ENCODE results near the gene TTC12. TPM values are rescaled to one million over a fixed set of nuclear protein-coding genes. Genes with fewer than 3 reads are reported as not detected.

The TTC12 gene
- total RNA-seq, 1 donor from 2014 or later, result 13.2 TPM

DNA sequence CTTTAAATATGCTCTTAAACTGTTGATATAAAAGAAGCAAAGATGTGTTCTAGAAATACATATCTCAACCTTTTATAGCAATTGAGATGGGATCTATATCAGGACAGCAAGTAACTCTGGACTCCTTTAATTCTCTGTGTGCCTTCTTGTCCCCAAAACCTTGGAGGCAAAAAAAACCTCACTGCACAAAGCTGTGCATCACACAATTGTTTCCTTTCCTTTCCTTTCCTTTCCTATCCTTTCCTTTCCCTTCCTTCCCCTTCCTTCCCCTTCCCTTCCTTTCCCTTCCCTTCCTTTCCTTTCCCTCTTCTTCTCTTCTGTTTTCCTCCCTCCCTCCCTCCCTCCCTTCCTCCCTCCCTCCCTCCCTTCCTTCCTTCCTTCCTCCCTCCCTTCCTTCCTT is 9.5 kb upstream of the TTC12 start:
- no peaks in the 10 kb centered on the region for H3K36me3 Mint-ChIP-seq (ENCODE audit: unreplicated experiment)
- TF ChIP-seq, protein P1, sequence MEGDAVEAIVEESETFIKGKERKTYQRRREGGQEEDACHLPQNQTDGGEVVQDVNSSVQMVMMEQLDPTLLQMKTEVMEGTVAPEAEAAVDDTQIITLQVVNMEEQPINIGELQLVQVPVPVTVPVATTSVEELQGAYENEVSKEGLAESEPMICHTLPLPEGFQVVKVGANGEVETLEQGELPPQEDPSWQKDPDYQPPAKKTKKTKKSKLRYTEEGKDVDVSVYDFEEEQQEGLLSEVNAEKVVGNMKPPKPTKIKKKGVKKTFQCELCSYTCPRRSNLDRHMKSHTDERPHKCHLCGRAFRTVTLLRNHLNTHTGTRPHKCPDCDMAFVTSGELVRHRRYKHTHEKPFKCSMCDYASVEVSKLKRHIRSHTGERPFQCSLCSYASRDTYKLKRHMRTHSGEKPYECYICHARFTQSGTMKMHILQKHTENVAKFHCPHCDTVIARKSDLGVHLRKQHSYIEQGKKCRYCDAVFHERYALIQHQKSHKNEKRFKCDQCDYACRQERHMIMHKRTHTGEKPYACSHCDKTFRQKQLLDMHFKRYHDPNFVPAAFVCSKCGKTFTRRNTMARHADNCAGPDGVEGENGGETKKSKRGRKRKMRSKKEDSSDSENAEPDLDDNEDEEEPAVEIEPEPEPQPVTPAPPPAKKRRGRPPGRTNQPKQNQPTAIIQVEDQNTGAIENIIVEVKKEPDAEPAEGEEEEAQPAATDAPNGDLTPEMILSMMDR (IDR thresholded peaks at IDR 0.05), result no peak
- DNase-seq (ENCODE audit: extremely low spot score, unreplicated experiment), result no peak
- peaks cover 42% of the 10 kb centered on the region for H3K27me3 Mint-ChIP-seq (ENCODE audit: unreplicated experiment)
- H3K27ac Mint-ChIP-seq (ENCODE audit: unreplicated experiment), result no peak overlapping the region
- H3K4me3 Mint-ChIP-seq (ENCODE audit: unreplicated experiment), result no peak overlapping the region
- no peaks in the 10 kb centered on the region for H3K4me1 Mint-ChIP-seq (ENCODE audit: unreplicated experiment)
- no peaks in the 10 kb centered on the region for H3K9me3 Mint-ChIP-seq (ENCODE audit: unreplicated experiment)

DNA sequence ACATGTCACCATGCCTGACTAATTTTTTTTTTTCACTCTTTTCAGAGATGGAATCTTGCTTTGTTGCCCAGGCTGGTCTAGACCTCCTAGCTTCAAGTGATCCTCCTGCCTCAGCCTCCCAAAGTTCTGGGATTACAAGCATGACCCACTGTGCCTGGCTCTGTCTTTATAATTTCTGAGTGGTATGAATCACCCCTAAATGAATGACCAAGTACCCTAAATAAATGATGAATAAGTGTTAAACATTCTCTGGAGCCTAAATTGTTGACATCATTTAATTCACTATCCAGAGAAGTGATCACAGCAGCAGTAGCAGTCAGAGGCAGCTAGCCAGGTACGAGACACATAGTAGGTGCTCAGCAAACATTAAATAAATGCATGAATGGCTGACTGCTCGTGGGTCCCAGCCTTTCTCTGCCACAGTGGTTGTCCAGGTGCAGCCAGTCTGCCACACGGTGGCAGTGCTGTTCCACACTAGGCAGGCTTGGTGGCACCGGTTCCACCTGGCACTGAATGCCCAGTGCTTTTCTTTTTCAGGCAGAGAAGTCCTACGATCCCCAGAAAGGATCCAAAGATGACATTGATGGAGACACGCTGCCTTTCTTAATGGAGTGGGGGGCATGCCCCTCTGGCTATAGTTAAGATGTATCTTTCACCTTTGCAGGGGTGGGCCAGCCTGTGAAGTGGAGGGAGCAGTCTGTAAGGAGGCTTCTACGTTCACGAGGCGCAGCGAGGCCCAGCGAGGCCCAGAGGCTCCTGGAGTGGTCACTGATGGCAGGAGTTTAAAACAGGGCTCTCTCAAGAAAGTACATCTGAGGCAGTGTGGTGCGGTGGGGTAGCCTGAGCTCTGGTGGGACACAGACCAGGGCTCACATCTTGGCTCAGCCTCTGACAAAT is 8.7 kb upstream of the TTC12 start:
- no peaks in the 10 kb centered on the region for H3K4me1 Mint-ChIP-seq (ENCODE audit: unreplicated experiment)
- TF ChIP-seq, protein P1 (IDR thresholded peaks at IDR 0.05), result peak; percentile 99
- H3K9me3 Mint-ChIP-seq (ENCODE audit: unreplicated experiment), result no peaks in the 10 kb centered on the region
- H3K36me3 Mint-ChIP-seq (ENCODE audit: unreplicated experiment), result no peaks in the 10 kb centered on the region
- no peak overlapping the region for H3K27ac Mint-ChIP-seq (ENCODE audit: unreplicated experiment)
- H3K4me3 Mint-ChIP-seq (ENCODE audit: unreplicated experiment), result no peak overlapping the region
- H3K27me3 Mint-ChIP-seq (ENCODE audit: unreplicated experiment), result peaks cover 35% of the 10 kb centered on the region
- peak; percentile 92 for DNase-seq (ENCODE audit: extremely low spot score, unreplicated experiment)

DNA sequence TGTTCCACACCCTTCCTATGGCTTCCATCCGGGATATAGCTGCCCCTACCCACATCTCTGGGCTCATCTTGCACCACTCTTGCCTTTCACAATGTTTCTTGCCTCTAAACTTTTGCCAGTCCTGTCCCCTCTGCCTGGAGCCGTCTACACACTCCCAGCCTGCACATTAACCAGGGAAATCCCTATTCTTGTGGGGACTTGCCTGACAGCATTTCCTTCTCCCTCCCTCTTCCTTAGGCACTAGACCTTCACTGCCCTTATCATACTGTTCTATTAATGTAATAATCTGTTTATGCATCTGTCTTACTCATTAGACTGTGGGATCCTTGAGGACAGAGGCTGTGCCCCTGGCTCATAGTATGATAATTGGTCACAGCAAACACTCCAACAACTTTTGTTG is 5.8 kb upstream of the TTC12 start:
- Mint-ChIP-seq H3K9me3 (ENCODE audit: unreplicated experiment) (no peaks in the 10 kb centered on the region), H3K4me1 (ENCODE audit: unreplicated experiment) (peaks cover under 1% of the 10 kb centered on the region), H3K36me3 (ENCODE audit: unreplicated experiment) (no peaks in the 10 kb centered on the region), H3K27me3 (ENCODE audit: unreplicated experiment) (peaks cover 17% of the 10 kb centered on the region), H3K4me3 (ENCODE audit: unreplicated experiment) (no peak overlapping the region), H3K27ac (ENCODE audit: unreplicated experiment) (no peak overlapping the region)
- TF ChIP-seq, protein P1 (IDR thresholded peaks at IDR 0.05), result no peak
- DNase-seq (ENCODE audit: extremely low spot score, unreplicated experiment), result no peak

DNA sequence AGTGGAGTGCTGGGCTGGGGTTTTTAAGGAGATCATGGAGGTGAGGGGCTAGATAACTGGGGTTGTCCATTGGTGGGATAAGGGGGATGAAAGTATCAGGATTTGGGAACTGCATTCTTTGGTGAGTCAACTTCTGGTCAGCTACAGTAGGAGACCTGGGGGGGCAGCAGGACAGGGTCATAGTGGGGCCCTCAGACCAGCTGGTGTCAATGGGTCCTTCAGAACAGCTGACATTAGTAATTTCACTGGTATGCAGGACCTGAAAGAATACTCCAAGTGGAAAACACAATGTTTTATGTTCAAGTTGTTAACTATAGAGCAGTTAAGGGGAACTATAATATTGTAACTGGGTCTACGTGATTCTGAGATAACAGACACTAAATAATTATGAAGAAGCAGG is 2.8 kb upstream of the TTC12 start:
- no peak overlapping the region for H3K4me3 Mint-ChIP-seq (ENCODE audit: unreplicated experiment)
- no peak for DNase-seq (ENCODE audit: extremely low spot score, unreplicated experiment)
- no peaks in the 10 kb centered on the region for H3K36me3 Mint-ChIP-seq (ENCODE audit: unreplicated experiment)
- TF ChIP-seq, protein P1 (IDR thresholded peaks at IDR 0.05), result no peak
- peaks cover 15% of the 10 kb centered on the region for H3K4me1 Mint-ChIP-seq (ENCODE audit: unreplicated experiment)
- no peak overlapping the region for H3K27ac Mint-ChIP-seq (ENCODE audit: unreplicated experiment)
- H3K27me3 Mint-ChIP-seq (ENCODE audit: unreplicated experiment), result peaks cover 16% of the 10 kb centered on the region
- H3K9me3 Mint-ChIP-seq (ENCODE audit: unreplicated experiment), result no peaks in the 10 kb centered on the region

DNA sequence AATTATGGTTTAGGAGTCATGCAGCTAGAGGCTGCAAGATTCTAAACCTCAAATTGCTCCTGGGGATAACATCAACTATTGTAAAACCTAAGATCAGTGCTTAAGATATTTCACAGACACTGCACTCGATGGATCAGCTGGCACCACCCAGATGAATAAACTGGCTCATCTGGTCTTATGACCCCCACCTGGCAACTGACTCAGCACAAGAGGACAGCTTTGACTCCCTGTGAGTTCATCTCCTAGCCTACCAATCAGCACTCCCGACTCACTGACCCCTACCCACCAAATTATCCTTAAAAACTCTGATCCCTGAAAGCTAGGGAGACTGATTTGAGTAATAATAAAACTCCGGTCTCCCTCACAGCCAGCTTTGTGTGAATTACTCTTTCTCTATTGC is 782 bp upstream of the TTC12 start:
- no peak for DNase-seq (ENCODE audit: extremely low spot score, unreplicated experiment)
- Mint-ChIP-seq H3K4me3 (ENCODE audit: unreplicated experiment) (peak overlapping the region; percentile 85), H3K4me1 (ENCODE audit: unreplicated experiment) (peaks cover 18% of the 10 kb centered on the region), H3K27ac (ENCODE audit: unreplicated experiment) (peak overlapping the region; percentile 24), H3K9me3 (ENCODE audit: unreplicated experiment) (peaks cover 4% of the 10 kb centered on the region), H3K36me3 (ENCODE audit: unreplicated experiment) (peaks cover 13% of the 10 kb centered on the region), H3K27me3 (ENCODE audit: unreplicated experiment) (peaks cover 5% of the 10 kb centered on the region)
- TF ChIP-seq, protein P1 (IDR thresholded peaks at IDR 0.05), result no peak
